GM23338 (cell line): Measurements from ENCODE around the gene ALPP. TPM values are rescaled to one million over a fixed set of nuclear protein-coding genes. Genes with fewer than 3 reads are reported as not detected.

Experiments used
- ATAC-seq: fragments of 200-7000 bp; cut with Tn5 transposase; 3 replicates; pipeline ENCODE4 v1.9.1; 2020
- DNase-seq: peaks from one replicate; pipeline ENCODE4 v3.0.0-alpha.2; 2015; ENCODE audit warnings: low spot score
- H2AFZ ChIP-seq: fragments of 200-600 bp; sonication (generic); 2 replicates; pipeline ENCODE4 v1.8.0; 2016; ENCODE audit warnings: antibody characterized with exemption, mild to moderate bottlenecking, moderate library complexity
- H3F3A ChIP-seq: fragments of 200-600 bp; sonication (generic); replicated peaks from 2 replicates; pipeline ENCODE4 v1.8.0; 2017; ENCODE audit warnings: antibody characterized with exemption, mixed run types, low read depth
- H3K27ac ChIP-seq: fragments of 200-600 bp; sonication (generic); 2 replicates; pipeline ENCODE4 v1.6.1; 2016; ENCODE audit warnings: low read depth
- H3K27me3 ChIP-seq: fragments of 200-600 bp; sonication (generic); 2 replicates; pipeline ENCODE4 v1.8.0; 2016; ENCODE audit warnings: mild to moderate bottlenecking, mixed run types, moderate library complexity; ENCODE audit not compliant: insufficient read depth
- H3K36me3 ChIP-seq: fragments of 200-600 bp; sonication (generic); 2 replicates; pipeline ENCODE4 v1.8.0; 2016; ENCODE audit warnings: mild to moderate bottlenecking; ENCODE audit not compliant: insufficient read depth
- H3K4me1 ChIP-seq: fragments of 200-600 bp; sonication (generic); 2 replicates; pipeline ENCODE4 v1.8.0; 2016; ENCODE audit warnings: mild to moderate bottlenecking, moderate library complexity; ENCODE audit not compliant: insufficient read depth
- H3K4me2 ChIP-seq: fragments of 200-600 bp; sonication (generic); 2 replicates; pipeline ENCODE4 v1.7.1; 2017; ENCODE audit warnings: mixed run types
- H3K4me3 ChIP-seq: fragments of 200-600 bp; sonication (generic); 2 replicates; pipeline ENCODE4 v1.6.1; 2016; ENCODE audit warnings: mixed run types
- H3K79me2 ChIP-seq: fragments of 200-600 bp; sonication (generic); replicated peaks from 2 replicates; pipeline ENCODE4 v1.8.0; 2017; ENCODE audit warnings: mild to moderate bottlenecking; ENCODE audit not compliant: insufficient read depth
- H3K9me2 ChIP-seq: fragments of 200-600 bp; sonication (generic); 2 replicates; pipeline ENCODE4 v1.8.0; 2017; ENCODE audit not compliant: insufficient read depth
- H4K20me1 ChIP-seq: fragments of 200-600 bp; sonication (generic); replicated peaks from 2 replicates; pipeline ENCODE4 v1.8.0; 2017; ENCODE audit warnings: mild to moderate bottlenecking; ENCODE audit not compliant: insufficient read depth
- H3K27ac Mint-ChIP-seq: 2 replicates; pipeline ENCODE4 v1.8.0; 2020; ENCODE audit warnings: inconsistent platforms, mild to moderate bottlenecking, moderate library complexity, mixed read lengths
- H3K27me3 Mint-ChIP-seq: 3 replicates; pipeline ENCODE4 v1.8.0; 2022; ENCODE audit warnings: low read depth, mild to moderate bottlenecking, moderate library complexity, mixed read lengths, inconsistent platforms; ENCODE audit not compliant: insufficient read depth, poor library complexity
- H3K36me3 Mint-ChIP-seq: 3 replicates; pipeline ENCODE4 v1.8.0; 2021; ENCODE audit warnings: low read depth, mild to moderate bottlenecking, inconsistent platforms, moderate library complexity, mixed read lengths
- H3K4me1 Mint-ChIP-seq: 3 replicates; pipeline ENCODE4 v1.8.0; 2020; ENCODE audit warnings: mild to moderate bottlenecking, inconsistent platforms, mixed read lengths
- H3K4me3 Mint-ChIP-seq: 3 replicates; pipeline ENCODE4 v1.8.0; 2021; ENCODE audit warnings: moderate library complexity, mild to moderate bottlenecking, inconsistent platforms, mixed read lengths
- H3K9me3 Mint-ChIP-seq: 3 replicates; pipeline ENCODE4 v1.8.0; 2020; ENCODE audit warnings: moderate library complexity, mild to moderate bottlenecking, inconsistent platforms, mixed read lengths
- CREB1 ChIP-seq: fragments of 250-450 bp; sonication (Bioruptor Pico); IDR thresholded peaks from 2 replicates; pipeline ENCODE4 v1.5.0; 2020; ENCODE audit warnings: low read depth, mild to moderate bottlenecking, moderate library complexity
- EZH2 ChIP-seq: fragments of 200-600 bp; sonication (generic); IDR thresholded peaks from one replicate; pipeline ENCODE4 v1.8.0; 2017; ENCODE audit warnings: antibody characterized with exemption, mild to moderate bottlenecking, low read depth; ENCODE audit not compliant: unreplicated experiment
- JUNB ChIP-seq: IDR thresholded peaks from one replicate; pipeline ENCODE4 v1.6.1; 2016; ENCODE audit warnings: antibody characterized with exemption; ENCODE audit not compliant: unreplicated experiment
- POLR2AphosphoS5 ChIP-seq: IDR thresholded peaks from 2 replicates; pipeline ENCODE4 v1.6.1; 2016; ENCODE audit warnings: antibody characterized with exemption, low read depth
- ZNF114 ChIP-seq: fragments of 250-450 bp; sonication (Bioruptor Pico); IDR thresholded peaks from 2 replicates; pipeline ENCODE4 v1.5.0; 2020; ENCODE audit warnings: mild to moderate bottlenecking, moderate library complexity
- ZNF331 ChIP-seq: fragments of 250-450 bp; sonication (Bioruptor Pico); IDR thresholded peaks from 2 replicates; pipeline ENCODE4 v1.5.0; 2020; ENCODE audit warnings: low read depth, mild to moderate bottlenecking, moderate library complexity
- polyA plus RNA-seq: library from polyadenylated mRNA; unstranded; fragments of >200 nt; fragmentation: Nextera tagmentation; extraction: Ambion mirVana; gene quantifications from 2 replicates; pipeline ENCODE4 v1.2.1, GENCODE V29; 2016
- total RNA-seq: library from RNA; depleted of rRNA; stranded (reverse); fragments of >200 nt; shearing (Covaris generic); gene quantifications from 2 replicates; pipeline ENCODE4 v1.2.3, GENCODE V29; 2014
- TF ChIP-seq, protein P1 (sequence below): IDR thresholded peaks from one replicate; pipeline ENCODE4 v1.6.1; 2018; ENCODE audit warnings: antibody characterized with exemption; ENCODE audit not compliant: unreplicated experiment

Gene ALPP
- total and polyA plus RNA-seq, 2 experiments from 2014 or later: 0.28 TPM; not detected in 1

DNA sequence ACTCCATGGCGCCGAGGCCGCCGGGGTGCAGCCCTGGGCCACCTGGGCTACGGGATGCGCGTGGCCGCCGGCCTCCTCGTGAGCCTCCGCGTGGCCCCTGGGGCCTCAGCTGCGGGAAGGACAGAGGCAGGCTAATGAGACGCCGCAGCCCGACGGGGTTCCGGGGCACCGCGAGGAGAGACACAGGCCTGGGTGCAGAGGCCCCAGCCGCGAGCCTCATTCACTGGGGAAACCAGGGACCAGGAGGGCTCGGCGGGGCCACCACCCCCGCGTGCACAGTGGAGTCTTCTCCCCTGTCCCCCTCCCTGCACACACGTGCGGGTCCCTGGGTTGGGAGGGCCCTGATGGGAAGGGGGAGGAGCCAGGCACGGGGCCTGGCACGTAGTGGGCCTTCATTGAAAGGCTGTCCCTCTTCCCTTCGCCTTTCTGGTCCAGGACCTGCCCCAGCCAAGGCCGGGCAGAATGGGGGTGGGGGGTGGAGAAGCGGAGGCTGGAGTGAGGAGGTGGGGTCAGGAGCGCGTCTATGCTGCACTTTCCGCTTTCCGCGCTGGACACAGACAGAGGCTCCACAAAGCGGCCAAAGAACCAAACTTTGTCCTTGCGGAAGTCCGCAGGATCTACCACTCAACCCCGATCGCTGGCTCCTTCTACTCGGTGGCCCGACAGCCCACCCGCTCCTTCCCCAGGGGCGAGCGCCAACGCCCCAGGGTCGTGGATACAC is 9.1 kb downstream of the ALPP start:
- Histone ChIP-seq H3F3A (peaks cover 3% of the 10 kb centered on the region; the same call in 1 of the 2 replicates), H3K27me3 (peaks cover 77% of the 10 kb centered on the region), H3K9me2 (no peaks in the 10 kb centered on the region), H3K36me3 (no peaks in the 10 kb centered on the region), H3K79me2 (no peaks in the 10 kb centered on the region), H4K20me1 (no peaks in the 10 kb centered on the region), H3K4me3 (peak overlapping the region; percentile 76), H3K4me1 (peaks cover 19% of the 10 kb centered on the region), H3K27ac (no peak overlapping the region), H3K4me2 (peak overlapping the region; percentile 93), H2AFZ (peak overlapping the region; percentile 81)
- ATAC-seq (peak; percentile 56), DNase-seq (peak; percentile 75)
- no peak overlapping the region for H3K27ac Mint-ChIP-seq
- H3K36me3 Mint-ChIP-seq: no peaks in the 10 kb centered on the region; the same call in 1 of the 3 replicates
- H3K27me3 Mint-ChIP-seq: peaks cover 67% of the 10 kb centered on the region
- no peak for TF ChIP-seq ZNF331
- peak; percentile 27 for TF ChIP-seq EZH2
- no peak; the same call in 1 of the 2 replicates for TF ChIP-seq POLR2AphosphoS5
- H3K4me1 Mint-ChIP-seq: peaks cover 19% of the 10 kb centered on the region
- H3K9me3 Mint-ChIP-seq: no peaks in the 10 kb centered on the region
- peak overlapping the region; percentile 73 for H3K4me3 Mint-ChIP-seq

DNA sequence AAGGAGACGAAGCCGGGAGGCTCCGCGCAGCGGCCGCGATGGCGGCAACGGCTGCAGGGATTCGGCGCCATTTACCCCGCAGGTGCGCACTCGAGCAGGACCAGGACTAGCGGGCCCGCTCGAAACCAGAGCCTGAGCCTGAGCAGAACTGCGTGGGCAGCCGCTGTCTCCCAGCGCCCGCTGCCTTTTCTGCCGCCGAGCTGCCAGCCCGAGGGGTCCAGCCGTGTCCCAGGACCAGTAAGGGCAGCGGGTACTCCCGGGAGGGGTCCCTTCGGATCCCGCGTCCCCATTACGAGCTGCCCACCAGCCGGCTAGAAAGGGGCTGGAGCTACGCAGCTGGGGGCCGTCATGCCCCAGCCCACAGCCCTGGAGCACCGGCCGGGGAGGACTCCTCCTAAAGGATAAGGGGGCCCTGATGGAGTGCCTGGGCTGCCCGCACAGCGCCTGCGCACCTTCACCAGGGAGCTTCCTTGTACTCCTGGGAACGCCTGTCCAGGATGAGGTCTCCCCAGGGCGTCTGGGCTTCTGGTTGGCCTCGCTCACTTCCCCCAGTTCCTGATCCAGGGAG is 9.9 kb downstream of the ALPP start:
- H2AFZ ChIP-seq: peak overlapping the region; percentile 80
- Mint-ChIP-seq H3K36me3 (no peaks in the 10 kb centered on the region; the same call in 1 of the 3 replicates), H3K9me3 (no peaks in the 10 kb centered on the region), H3K4me3 (peak overlapping the region; percentile 73; the same call in 2 of the 3 replicates), H3K4me1 (peaks cover 19% of the 10 kb centered on the region), H3K27me3 (peaks cover 64% of the 10 kb centered on the region), H3K27ac (no peak overlapping the region)
- DNase-seq: peak; percentile 70
- 0 out of 2 replicates have a peak, but pooled peaks have one; percentile 15 for TF ChIP-seq POLR2AphosphoS5
- TF ChIP-seq ZNF114 (CRISPR knock-in tag): no peak
- no peak for TF ChIP-seq CREB1 (CRISPR knock-in tag)
- TF ChIP-seq EZH2: peak; percentile 21
- H3F3A ChIP-seq: peaks cover 3% of the 10 kb centered on the region; the same call in 1 of the 2 replicates
- no peaks in the 10 kb centered on the region for H3K9me2 ChIP-seq
- H3K79me2 ChIP-seq: no peaks in the 10 kb centered on the region
- peaks cover 19% of the 10 kb centered on the region for H3K4me1 ChIP-seq
- peaks cover 70% of the 10 kb centered on the region for H3K27me3 ChIP-seq
- H3K27ac ChIP-seq: no peak overlapping the region
- peak overlapping the region; percentile 76 for H3K4me3 ChIP-seq
- ATAC-seq: peak; percentile 32
- peak overlapping the region; percentile 93 for H3K4me2 ChIP-seq
- H3K36me3 ChIP-seq: no peaks in the 10 kb centered on the region
- no peaks in the 10 kb centered on the region for H4K20me1 ChIP-seq

DNA sequence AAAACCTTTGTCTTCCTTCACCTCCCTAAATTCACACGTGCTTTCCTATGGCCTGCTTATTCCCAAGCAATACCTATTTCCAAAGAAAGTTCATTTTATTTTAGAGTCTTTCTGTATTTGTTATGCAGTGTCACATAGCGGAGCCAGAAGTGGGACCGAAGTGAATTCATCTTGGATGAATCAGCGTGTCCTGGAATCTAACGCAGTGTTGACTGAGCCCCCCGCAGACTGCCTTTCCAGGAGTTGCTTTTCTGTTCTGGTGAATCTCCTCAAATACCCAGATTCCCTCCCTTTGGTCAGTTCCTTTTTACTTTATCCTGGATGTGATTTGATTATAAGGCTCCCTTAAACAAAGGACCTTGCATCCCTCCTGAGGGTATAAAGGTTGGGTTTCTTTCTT is 10.8 kb downstream of the ALPP start:
- H3K4me3 ChIP-seq: no peak overlapping the region
- no peaks in the 10 kb centered on the region for H3K9me2 ChIP-seq
- H2AFZ ChIP-seq: no peak overlapping the region
- H3K27ac ChIP-seq: no peak overlapping the region
- DNase-seq (no peak), ATAC-seq (no peak)
- peaks cover 60% of the 10 kb centered on the region for H3K27me3 ChIP-seq
- TF ChIP-seq CREB1 (CRISPR knock-in tag): no peak
- TF ChIP-seq, protein P1, sequence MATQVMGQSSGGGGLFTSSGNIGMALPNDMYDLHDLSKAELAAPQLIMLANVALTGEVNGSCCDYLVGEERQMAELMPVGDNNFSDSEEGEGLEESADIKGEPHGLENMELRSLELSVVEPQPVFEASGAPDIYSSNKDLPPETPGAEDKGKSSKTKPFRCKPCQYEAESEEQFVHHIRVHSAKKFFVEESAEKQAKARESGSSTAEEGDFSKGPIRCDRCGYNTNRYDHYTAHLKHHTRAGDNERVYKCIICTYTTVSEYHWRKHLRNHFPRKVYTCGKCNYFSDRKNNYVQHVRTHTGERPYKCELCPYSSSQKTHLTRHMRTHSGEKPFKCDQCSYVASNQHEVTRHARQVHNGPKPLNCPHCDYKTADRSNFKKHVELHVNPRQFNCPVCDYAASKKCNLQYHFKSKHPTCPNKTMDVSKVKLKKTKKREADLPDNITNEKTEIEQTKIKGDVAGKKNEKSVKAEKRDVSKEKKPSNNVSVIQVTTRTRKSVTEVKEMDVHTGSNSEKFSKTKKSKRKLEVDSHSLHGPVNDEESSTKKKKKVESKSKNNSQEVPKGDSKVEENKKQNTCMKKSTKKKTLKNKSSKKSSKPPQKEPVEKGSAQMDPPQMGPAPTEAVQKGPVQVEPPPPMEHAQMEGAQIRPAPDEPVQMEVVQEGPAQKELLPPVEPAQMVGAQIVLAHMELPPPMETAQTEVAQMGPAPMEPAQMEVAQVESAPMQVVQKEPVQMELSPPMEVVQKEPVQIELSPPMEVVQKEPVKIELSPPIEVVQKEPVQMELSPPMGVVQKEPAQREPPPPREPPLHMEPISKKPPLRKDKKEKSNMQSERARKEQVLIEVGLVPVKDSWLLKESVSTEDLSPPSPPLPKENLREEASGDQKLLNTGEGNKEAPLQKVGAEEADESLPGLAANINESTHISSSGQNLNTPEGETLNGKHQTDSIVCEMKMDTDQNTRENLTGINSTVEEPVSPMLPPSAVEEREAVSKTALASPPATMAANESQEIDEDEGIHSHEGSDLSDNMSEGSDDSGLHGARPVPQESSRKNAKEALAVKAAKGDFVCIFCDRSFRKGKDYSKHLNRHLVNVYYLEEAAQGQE: no peak
- TF ChIP-seq POLR2AphosphoS5: no peak
- no peak for TF ChIP-seq JUNB
- Mint-ChIP-seq H3K4me3 (peak overlapping the region; percentile 51; the same call in 2 of the 3 replicates), H3K4me1 (peaks cover 19% of the 10 kb centered on the region), H3K36me3 (no peaks in the 10 kb centered on the region; the same call in 1 of the 3 replicates), H3K9me3 (no peaks in the 10 kb centered on the region), H3K27ac (no peak overlapping the region), H3K27me3 (peaks cover 59% of the 10 kb centered on the region)
- H3K4me1 ChIP-seq: peaks cover 19% of the 10 kb centered on the region
- no peaks in the 10 kb centered on the region for H3K36me3 ChIP-seq
- no peaks in the 10 kb centered on the region for H3K79me2 ChIP-seq
- peaks cover 3% of the 10 kb centered on the region; the same call in 1 of the 2 replicates for H3F3A ChIP-seq
- peak overlapping the region; percentile 93; the same call in 1 of the 2 replicates for H3K4me2 ChIP-seq
- H4K20me1 ChIP-seq: no peaks in the 10 kb centered on the region
